PC-3 (cell line): ENCODE results near the gene ACRV1. TPM values are rescaled to one million over a fixed set of nuclear protein-coding genes. Genes with fewer than 3 reads are reported as not detected.
A peak's percentile ranks its signal among the peaks of the same experiment; 100 is the strongest.

Source experiments
- ATAC-seq: fragments of 200-7000 bp; cut with Tn5 transposase; 2 replicates; pipeline ENCODE4 v1.9.1; 2020; ENCODE audit warnings: mild to moderate bottlenecking, moderate library complexity
- Bru-seq: library from RNA; stranded (reverse); fragments of 400-500 nt; gene quantifications from one replicate; lab custom pipeline; 2021; lab: Mats Ljungman, UMichigan
- BruChase-seq, 2 experiments: library from RNA; stranded (reverse); fragments of 400-500 nt; gene quantifications; one replicate each; lab custom pipeline; 2021; lab: Mats Ljungman, UMichigan
- BruUV-seq: library from RNA; stranded (reverse); fragments of 400-500 nt; replicated peaks from 2 replicates; lab custom pipeline; 2021; lab: Mats Ljungman, UMichigan
- CTCF ChIA-PET: fragments of 300-600 bp; sonication (Branson Sonifier 250); formaldehyde crosslinking; loops from one replicate; lab custom pipeline; 2022; ENCODE audit warnings: antibody characterized with exemption; lab: Charles Lee
- POLR2A ChIA-PET: fragments of 300-600 bp; sonication (Branson Sonifier 250); formaldehyde crosslinking; loops from one replicate; lab custom pipeline; 2022; ENCODE audit warnings: antibody characterized with exemption; ENCODE audit not compliant: unreplicated experiment; lab: Charles Lee
- DNase-seq: peaks from one replicate; pipeline ENCODE4 v3.0.0-alpha.2; 2015
- H2AFZ ChIP-seq: fragments of 300-600 bp; sonication (generic); 2 replicates; pipeline ENCODE4 v1.6.0; 2016; ENCODE audit warnings: antibody characterized with exemption, low read length
- H3F3A ChIP-seq: fragments of 300-600 bp; sonication (generic); one replicate; pipeline ENCODE4 v1.6.0; 2017; ENCODE audit warnings: antibody characterized with exemption, low read length, control low read depth, mild to moderate bottlenecking; ENCODE audit not compliant: unreplicated experiment
- H3K27ac ChIP-seq: fragments of 300-600 bp; sonication (generic); 2 replicates; pipeline ENCODE4 v1.5.1; 2016; ENCODE audit warnings: mild to moderate bottlenecking, low read length
- H3K27me3 ChIP-seq: fragments of 300-600 bp; sonication (generic); 2 replicates; pipeline ENCODE4 v1.6.1; 2016; ENCODE audit warnings: low read length, mixed read lengths
- H3K36me3 ChIP-seq: fragments of 300-600 bp; sonication (generic); 2 replicates; pipeline ENCODE4 v1.6.1; 2016; ENCODE audit warnings: low read depth, mixed run types, low read length, mixed read lengths
- H3K4me1 ChIP-seq: fragments of 300-600 bp; sonication (generic); 2 replicates; pipeline ENCODE4 v1.5.1; 2016; ENCODE audit warnings: low read length; ENCODE audit not compliant: insufficient read depth
- H3K4me2 ChIP-seq: fragments of 300-600 bp; sonication (generic); 2 replicates; pipeline ENCODE4 v1.6.0; 2016; ENCODE audit warnings: low read length
- H3K4me3 ChIP-seq: fragments of 300-600 bp; sonication (generic); 2 replicates; pipeline ENCODE4 v1.5.1; 2016; ENCODE audit warnings: mild to moderate bottlenecking, low read length, mixed read lengths
- H3K79me2 ChIP-seq: fragments of 300-600 bp; sonication (generic); 2 replicates; pipeline ENCODE4 v1.6.1; 2017; ENCODE audit warnings: low read length, mixed read lengths
- H3K9ac ChIP-seq: fragments of 300-600 bp; sonication (generic); 2 replicates; pipeline ENCODE4 v1.6.0; 2016; ENCODE audit warnings: mild to moderate bottlenecking, low read length
- H3K9me2 ChIP-seq: fragments of 300-600 bp; sonication (generic); replicated peaks from 2 replicates; pipeline ENCODE4 v1.6.1; 2016; ENCODE audit warnings: mixed run types, low read length, mixed read lengths
- H3K9me3 ChIP-seq: fragments of 300-600 bp; sonication (generic); 2 replicates; pipeline ENCODE4 v1.6.1; 2016; ENCODE audit warnings: low read length, mixed read lengths
- H4K20me1 ChIP-seq: fragments of 300-600 bp; sonication (generic); 2 replicates; pipeline ENCODE4 v1.6.1; 2016; ENCODE audit warnings: low read length, mixed read lengths
- EZH2 ChIP-seq: fragments of 300-600 bp; sonication (generic); IDR thresholded peaks from one replicate; pipeline ENCODE4 v1.6.1; 2017; ENCODE audit warnings: antibody characterized with exemption, mild to moderate bottlenecking, low read length; ENCODE audit not compliant: unreplicated experiment
- EZH2phosphoT487 ChIP-seq: fragments of 300-600 bp; sonication (generic); IDR thresholded peaks from 2 replicates; pipeline ENCODE4 v1.6.1; 2018; ENCODE audit warnings: mild to moderate bottlenecking, antibody characterized with exemption, low read length, borderline replicate concordance
- intact Hi-C: fragments of 100-400 bp; cut with micrococcal nuclease; formaldehyde crosslinking; loops from 2 replicates; pipeline ENCODE4 v1.9.0; 2023
- long read RNA-seq: library from polyadenylated mRNA; unstranded; transcript quantifications from one replicate; pipeline ENCODE4 v2.0.0, GENCODE V29; 2021; ENCODE audit not compliant: unreplicated experiment
- total RNA-seq: library from RNA; depleted of rRNA; stranded (reverse); fragments of >200 nt; gene quantifications from 2 replicates; pipeline ENCODE4 v1.2.3, GENCODE V29; 2014; rRNA removed
- TF ChIP-seq, protein P1 (sequence below): fragments of 300-600 bp; sonication (generic); conservative IDR thresholded peaks from 2 replicates; pipeline ENCODE4 v1.5.1; 2017; ENCODE audit warnings: antibody characterized with exemption, low read depth, mild to moderate bottlenecking, low read length

Gene ACRV1
- not detected in 2 replicates for total RNA-seq
- Bru-seq, nascent RNA = percentile 24 among the genes with signal in this experiment
- BruChase-seq, experiment 1, labeled RNA remaining after a 6-hour chase = percentile 24 among the genes with signal in this experiment
- percentile 33 among the genes with signal in this experiment for BruChase-seq, experiment 2, labeled RNA remaining after a 2-hour chase
- long read RNA-seq = 0 reads

GRCh38 chr11:125680747-125681146 lies at the start of gene ACRV1:
Gene ACRV1 (minus strand): TSS chr11:125680847. CDS start chr11:125680780, 67 bp downstream.
- no peak for ATAC-seq
- H3K4me3 ChIP-seq = no peak within 1 kb of the TSS
- no peaks in the 10 kb centered on the region for H3F3A ChIP-seq
- no peaks in the 10 kb centered on the region for H3K9me3 ChIP-seq
- no peaks in the 10 kb centered on the region for H3K27me3 ChIP-seq
- peaks cover 8% of the 10 kb centered on the region; the same call in 1 of the 2 replicates for H3K36me3 ChIP-seq
- TF ChIP-seq EZH2 (no peak), EZH2phosphoT487 (no peak)
- H3K9ac ChIP-seq = no peak within 1 kb of the TSS
- H4K20me1 ChIP-seq = no peaks in the 10 kb centered on the region
- ChIA-PET CTCF (no interaction called here), POLR2A (no interaction called here)
- intact Hi-C loops = no loop called here
- no peaks in the 10 kb centered on the region for H3K9me2 ChIP-seq
- no peaks in the 10 kb centered on the region for H3K4me1 ChIP-seq
- H3K4me2 ChIP-seq = no peak within 1 kb of the TSS
- BruUV-seq = no TSS peak
- no peak for DNase-seq
- H3K79me2 ChIP-seq = no peaks in the 10 kb centered on the region
- H3K27ac ChIP-seq = no peak within 1 kb of the TSS
- no peak within 1 kb of the TSS for H2AFZ ChIP-seq

DNA sequence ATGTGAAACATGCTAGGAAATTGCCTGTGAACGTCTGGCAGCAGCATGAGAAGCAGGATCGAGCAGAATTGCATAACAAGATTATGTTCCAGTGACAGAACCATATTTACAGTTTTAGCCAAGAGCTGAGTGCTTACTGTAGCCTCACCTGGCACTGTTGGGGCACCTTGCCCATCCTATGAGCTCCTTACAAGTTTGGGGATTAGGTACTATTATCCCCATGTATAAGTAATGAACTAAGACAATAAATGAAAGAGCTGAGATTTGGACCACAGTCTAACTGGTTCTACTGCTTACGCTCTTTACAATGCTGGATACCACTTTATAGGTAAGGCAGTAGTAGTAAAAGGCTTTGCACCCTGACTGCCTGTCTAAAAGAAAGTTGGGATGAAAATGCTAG lies 48.3 kb upstream of the ACRV1 start:
- H3F3A ChIP-seq = no peaks in the 10 kb centered on the region
- no peak overlapping the region for H3K9ac ChIP-seq
- no peak overlapping the region for H3K4me3 ChIP-seq
- H3K4me2 ChIP-seq = no peak overlapping the region
- ChIA-PET POLR2A (no interaction called here), CTCF (no interaction called here)
- H4K20me1 ChIP-seq = no peaks in the 10 kb centered on the region
- H3K27me3 ChIP-seq = peaks cover 60% of the 10 kb centered on the region
- H3K79me2 ChIP-seq = no peaks in the 10 kb centered on the region
- no peak overlapping the region for H3K27ac ChIP-seq
- H2AFZ ChIP-seq = no peak overlapping the region
- BruUV-seq = no TSS peak
- no peaks in the 10 kb centered on the region for H3K9me2 ChIP-seq
- DNase-seq = no peak
- no peaks in the 10 kb centered on the region for H3K9me3 ChIP-seq
- intact Hi-C loops = no loop called here
- TF ChIP-seq EZH2 (no peak), EZH2phosphoT487 (no peak)
- TF ChIP-seq, protein P1, sequence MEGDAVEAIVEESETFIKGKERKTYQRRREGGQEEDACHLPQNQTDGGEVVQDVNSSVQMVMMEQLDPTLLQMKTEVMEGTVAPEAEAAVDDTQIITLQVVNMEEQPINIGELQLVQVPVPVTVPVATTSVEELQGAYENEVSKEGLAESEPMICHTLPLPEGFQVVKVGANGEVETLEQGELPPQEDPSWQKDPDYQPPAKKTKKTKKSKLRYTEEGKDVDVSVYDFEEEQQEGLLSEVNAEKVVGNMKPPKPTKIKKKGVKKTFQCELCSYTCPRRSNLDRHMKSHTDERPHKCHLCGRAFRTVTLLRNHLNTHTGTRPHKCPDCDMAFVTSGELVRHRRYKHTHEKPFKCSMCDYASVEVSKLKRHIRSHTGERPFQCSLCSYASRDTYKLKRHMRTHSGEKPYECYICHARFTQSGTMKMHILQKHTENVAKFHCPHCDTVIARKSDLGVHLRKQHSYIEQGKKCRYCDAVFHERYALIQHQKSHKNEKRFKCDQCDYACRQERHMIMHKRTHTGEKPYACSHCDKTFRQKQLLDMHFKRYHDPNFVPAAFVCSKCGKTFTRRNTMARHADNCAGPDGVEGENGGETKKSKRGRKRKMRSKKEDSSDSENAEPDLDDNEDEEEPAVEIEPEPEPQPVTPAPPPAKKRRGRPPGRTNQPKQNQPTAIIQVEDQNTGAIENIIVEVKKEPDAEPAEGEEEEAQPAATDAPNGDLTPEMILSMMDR = no peak
- no peak for ATAC-seq
- no peaks in the 10 kb centered on the region for H3K36me3 ChIP-seq
- H3K4me1 ChIP-seq = no peaks in the 10 kb centered on the region

DNA sequence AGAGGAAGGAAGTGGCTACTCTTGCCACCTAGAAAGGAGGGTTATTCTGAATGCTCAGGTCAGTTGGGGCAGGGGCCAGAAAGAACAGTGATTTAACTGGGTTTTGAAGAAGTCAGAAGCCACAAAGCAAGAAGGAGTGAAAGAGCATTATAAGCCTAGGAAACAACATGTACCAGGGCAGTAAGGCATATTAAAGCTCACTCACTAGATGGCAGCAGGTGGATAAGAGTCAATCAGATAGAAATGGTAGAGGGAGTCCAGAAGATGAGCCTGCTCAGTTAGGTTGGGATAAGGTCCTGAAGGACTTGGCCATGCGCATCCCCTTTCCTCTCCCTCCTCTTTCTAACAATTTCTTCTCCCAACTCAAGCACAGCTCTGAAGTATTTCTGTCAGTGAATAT lies 43.5 kb upstream of the ACRV1 start:
- Histone ChIP-seq H3K9me3 (no peaks in the 10 kb centered on the region), H4K20me1 (no peaks in the 10 kb centered on the region), H3K4me2 (no peak overlapping the region), H3K4me1 (peaks cover 11% of the 10 kb centered on the region; the same call in 1 of the 2 replicates), H3K27me3 (peaks cover 16% of the 10 kb centered on the region; the same call in 1 of the 2 replicates), H3F3A (no peaks in the 10 kb centered on the region), H3K36me3 (no peaks in the 10 kb centered on the region), H3K9me2 (no peaks in the 10 kb centered on the region), H2AFZ (no peak overlapping the region), H3K79me2 (no peaks in the 10 kb centered on the region), H3K4me3 (no peak overlapping the region), H3K9ac (no peak overlapping the region), H3K27ac (no peak overlapping the region)
- intact Hi-C loops = loop anchor here (1.0 kb wide), 1 partner anchor 150 kb away; no protein-coding TSS in a partner anchor
- peak; percentile 72 for ATAC-seq
- peak; percentile 51 for DNase-seq
- CTCF ChIA-PET = no interaction called here
- no peak for TF ChIP-seq EZH2phosphoT487
- TF ChIP-seq, protein P1 = peak; percentile 58
- no TSS peak for BruUV-seq
- POLR2A ChIA-PET = no interaction called here
